Panc1 (cell line): ENCODE data around the gene GPR160.

Source experiments
- POLR2AphosphoS5 ChIP-seq: IDR thresholded peaks from 2 replicates; pipeline ENCODE4 v1.6.1; 2012; ENCODE audit warnings: mild to moderate bottlenecking, low read depth, low read length, moderate library complexity
- TF ChIP-seq, protein P1 (sequence below): fragments of 450-650 bp; IDR thresholded peaks from 2 replicates; pipeline ENCODE4 v1.5.1; 2017; ENCODE audit warnings: mild to moderate bottlenecking

DNA sequence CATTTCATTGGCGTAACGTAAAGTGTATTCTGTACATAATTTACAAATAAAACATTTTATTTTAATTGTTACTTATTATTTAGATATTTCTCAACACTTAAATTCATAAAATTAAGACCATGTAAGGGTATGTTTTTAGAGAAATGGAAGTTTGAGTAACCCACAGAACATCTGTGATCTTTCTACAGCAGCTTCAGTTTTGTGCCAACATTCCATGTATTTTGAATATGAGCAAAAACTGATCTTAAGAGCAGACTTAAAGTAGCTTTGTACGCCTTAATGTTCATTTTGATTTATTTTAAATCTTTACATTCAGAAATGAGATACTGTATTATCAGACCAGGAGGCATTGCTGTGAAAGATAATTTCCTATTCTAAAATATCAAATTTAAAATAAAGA is 44.0 kb upstream of the GPR160 start:
- TF ChIP-seq, protein P1, sequence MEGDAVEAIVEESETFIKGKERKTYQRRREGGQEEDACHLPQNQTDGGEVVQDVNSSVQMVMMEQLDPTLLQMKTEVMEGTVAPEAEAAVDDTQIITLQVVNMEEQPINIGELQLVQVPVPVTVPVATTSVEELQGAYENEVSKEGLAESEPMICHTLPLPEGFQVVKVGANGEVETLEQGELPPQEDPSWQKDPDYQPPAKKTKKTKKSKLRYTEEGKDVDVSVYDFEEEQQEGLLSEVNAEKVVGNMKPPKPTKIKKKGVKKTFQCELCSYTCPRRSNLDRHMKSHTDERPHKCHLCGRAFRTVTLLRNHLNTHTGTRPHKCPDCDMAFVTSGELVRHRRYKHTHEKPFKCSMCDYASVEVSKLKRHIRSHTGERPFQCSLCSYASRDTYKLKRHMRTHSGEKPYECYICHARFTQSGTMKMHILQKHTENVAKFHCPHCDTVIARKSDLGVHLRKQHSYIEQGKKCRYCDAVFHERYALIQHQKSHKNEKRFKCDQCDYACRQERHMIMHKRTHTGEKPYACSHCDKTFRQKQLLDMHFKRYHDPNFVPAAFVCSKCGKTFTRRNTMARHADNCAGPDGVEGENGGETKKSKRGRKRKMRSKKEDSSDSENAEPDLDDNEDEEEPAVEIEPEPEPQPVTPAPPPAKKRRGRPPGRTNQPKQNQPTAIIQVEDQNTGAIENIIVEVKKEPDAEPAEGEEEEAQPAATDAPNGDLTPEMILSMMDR, result no peak
- TF ChIP-seq POLR2AphosphoS5, result no peak
